OCI-LY7 (cell line): ENCODE data around the gene INO80E.

Source experiments
- EZH2phosphoT487 ChIP-seq: fragments of 200-600 bp; sonication (generic); IDR thresholded peaks from 2 replicates; pipeline ENCODE4 v1.6.1; 2018; ENCODE audit warnings: low read depth, borderline replicate concordance, mild to moderate bottlenecking, mixed run types, antibody characterized with exemption, low read length, moderate library complexity, mixed read lengths
- TF ChIP-seq, protein P1 (sequence below): fragments of 200-600 bp; sonication (generic); conservative IDR thresholded peaks from 2 replicates; pipeline ENCODE4 v1.5.1; 2014; ENCODE audit warnings: mild to moderate bottlenecking, antibody characterized with exemption, low read length, moderate library complexity, mixed read lengths

DNA sequence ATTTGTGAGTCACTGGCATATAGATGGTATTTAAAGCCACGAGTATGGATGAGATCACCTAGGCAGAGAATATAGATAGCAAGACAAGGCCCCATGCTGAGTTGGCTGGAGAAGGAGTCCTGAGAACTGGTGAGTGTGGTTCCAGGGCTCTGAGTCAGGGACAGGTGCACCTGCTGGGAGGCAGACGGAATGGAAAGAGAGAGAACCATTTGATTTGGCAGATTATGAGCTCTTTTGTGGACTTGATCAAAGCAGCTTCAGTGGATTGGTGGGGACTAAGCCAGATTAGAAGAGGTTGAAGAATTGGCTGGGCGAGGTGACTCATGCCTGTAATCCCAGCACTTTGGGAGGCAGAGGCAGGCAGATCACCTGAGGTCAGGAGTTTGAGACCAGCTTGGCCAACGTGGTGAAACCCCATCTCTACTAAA is 22.7 kb downstream of the INO80E start:
- TF ChIP-seq, protein P1, sequence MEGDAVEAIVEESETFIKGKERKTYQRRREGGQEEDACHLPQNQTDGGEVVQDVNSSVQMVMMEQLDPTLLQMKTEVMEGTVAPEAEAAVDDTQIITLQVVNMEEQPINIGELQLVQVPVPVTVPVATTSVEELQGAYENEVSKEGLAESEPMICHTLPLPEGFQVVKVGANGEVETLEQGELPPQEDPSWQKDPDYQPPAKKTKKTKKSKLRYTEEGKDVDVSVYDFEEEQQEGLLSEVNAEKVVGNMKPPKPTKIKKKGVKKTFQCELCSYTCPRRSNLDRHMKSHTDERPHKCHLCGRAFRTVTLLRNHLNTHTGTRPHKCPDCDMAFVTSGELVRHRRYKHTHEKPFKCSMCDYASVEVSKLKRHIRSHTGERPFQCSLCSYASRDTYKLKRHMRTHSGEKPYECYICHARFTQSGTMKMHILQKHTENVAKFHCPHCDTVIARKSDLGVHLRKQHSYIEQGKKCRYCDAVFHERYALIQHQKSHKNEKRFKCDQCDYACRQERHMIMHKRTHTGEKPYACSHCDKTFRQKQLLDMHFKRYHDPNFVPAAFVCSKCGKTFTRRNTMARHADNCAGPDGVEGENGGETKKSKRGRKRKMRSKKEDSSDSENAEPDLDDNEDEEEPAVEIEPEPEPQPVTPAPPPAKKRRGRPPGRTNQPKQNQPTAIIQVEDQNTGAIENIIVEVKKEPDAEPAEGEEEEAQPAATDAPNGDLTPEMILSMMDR, result no peak
- no peak for TF ChIP-seq EZH2phosphoT487
